ENCODE results near the gene RPUSD2.
"Not testable (repeated sequence)": the region's sequence is repeated elsewhere in the genome, so short reads cannot be mapped to it uniquely, and the experiment has no call there.

RPUSD2 gene

GRCh38 chr15:40565333-40566238 is 3.5 kb upstream of the RPUSD2 start:
- no peak for DNase-seq

- peak; percentile 40 for DNase-seq
Observed at GRCh38 chr15:40567111-40567510, 2.0 kb upstream of the RPUSD2 start.

GRCh38 chr15:40575113-40575512 is 6.0 kb downstream of the RPUSD2 start:
- DNase-seq, result no peak

GRCh38 chr15:40576914-40577313 is 7.8 kb downstream of the RPUSD2 start:
- not testable (repeated sequence) for DNase-seq

GRCh38 chr15:40578892-40579291 is 9.8 kb downstream of the RPUSD2 start:
- DNase-seq, result no peak

GRCh38 chr15:40581796-40582195 is 12.7 kb downstream of the RPUSD2 start:
- DNase-seq, result not testable (repeated sequence)

GRCh38 chr15:40582726-40583246 is 13.7 kb downstream of the RPUSD2 start:
- DNase-seq, result peak; percentile 89

GRCh38 chr15:40584191-40584590 is 15.1 kb downstream of the RPUSD2 start:
- DNase-seq, result no peak

GRCh38 chr15:40590667-40591050 is 21.6 kb downstream of the RPUSD2 start:
- peak; percentile 25 for DNase-seq

GRCh38 chr15:40591389-40591788 is 22.3 kb downstream of the RPUSD2 start:
- no peak for DNase-seq

GRCh38 chr15:40593165-40593564 is 24.1 kb downstream of the RPUSD2 start:
- DNase-seq, result no peak

GRCh38 chr15:40593588-40594428 is 24.7 kb downstream of the RPUSD2 start, which contains the start of gene KNL1:
Gene KNL1, plus strand, starts transcription at chr15:40594249. Its CDS starts 8,683 bp downstream, at chr15:40602932.
- DNase-seq, result peak; percentile 93

- peak; percentile 59 for DNase-seq
Observed at GRCh38 chr15:40594429-40594836, 25.3 kb downstream of the RPUSD2 start.

GRCh38 chr15:40595219-40595618 is 26.1 kb downstream of the RPUSD2 start:
- no peak for DNase-seq

GRCh38 chr15:40595773-40596172 is 26.7 kb downstream of the RPUSD2 start:
- no peak for DNase-seq

- DNase-seq, result no peak
Observed at GRCh38 chr15:40597024-40597423, 27.9 kb downstream of the RPUSD2 start.

GRCh38 chr15:40598126-40598525 is 29.0 kb downstream of the RPUSD2 start:
- DNase-seq, result no peak

GRCh38 chr15:40598672-40599071 is 29.6 kb downstream of the RPUSD2 start:
- no peak for DNase-seq

- no peak for DNase-seq
Observed at GRCh38 chr15:40600956-40601355, 31.9 kb downstream of the RPUSD2 start.

- no peak for DNase-seq
Observed at GRCh38 chr15:40603935-40604334, 34.8 kb downstream of the RPUSD2 start.

GRCh38 chr15:40613080-40613479 is 44.0 kb downstream of the RPUSD2 start:
- no peak for DNase-seq

- peak; percentile 69 for DNase-seq
Observed at GRCh38 chr15:40618023-40618422, 48.9 kb downstream of the RPUSD2 start.

GRCh38 chr15:40618906-40619305 is 49.8 kb downstream of the RPUSD2 start:
- no peak for DNase-seq

Measured in MV-4-11 (cell line).